GM13977 (cell line): Measurements from ENCODE around the gene XDH.

Experiments
- DNase-seq: peaks from one replicate; pipeline ENCODE4 v3.0.0; 2012; ENCODE audit warnings: low spot score
- CTCF ChIP-seq: IDR thresholded peaks from 2 replicates; pipeline ENCODE4 v1.5.1; 2012; ENCODE audit warnings: mild to moderate bottlenecking, control low read depth; ENCODE audit not compliant: insufficient read depth; ENCODE audit errors: extremely low read depth, missing control alignments
- in situ Hi-C: fragments of 300-500 bp; cut with MboI; formaldehyde crosslinking; loops from one replicate; pipeline ENCODE4 v1.12.0; 2022; ENCODE audit warnings: low sequenced_read_pairs, low pct_unique_long_range_greater_than_20kb, mixed read lengths, inconsistent platforms; ENCODE audit not compliant: unreplicated experiment

Gene XDH

GRCh38 chr2:31414601-31415241, at the start of gene XDH:
Gene XDH, minus strand, starts transcription at chr2:31414742. Its CDS starts 76 bp downstream, at chr2:31414666.
- no peak for DNase-seq
- TF ChIP-seq CTCF, result no peak
- in situ Hi-C loops, result no loop called here

GRCh38 chr2:31457651-31458050, 43.1 kb upstream of the XDH start:
- in situ Hi-C loops, result no loop called here
- DNase-seq, result no peak
- no peak for TF ChIP-seq CTCF

- no peak for DNase-seq
Measured at GRCh38 chr2:31446848-31447247, 32.3 kb upstream of the XDH start.

GRCh38 chr2:31442376-31442775, 27.8 kb upstream of the XDH start:
- DNase-seq, result no peak
- TF ChIP-seq CTCF, result no peak
- in situ Hi-C loops, result no loop called here

More at GRCh38 chr2:31446848-31447247, 32.3 kb upstream of the XDH start:
- no peak for TF ChIP-seq CTCF
- in situ Hi-C loops, result no loop called here

- TF ChIP-seq CTCF, result no peak
- in situ Hi-C loops, result no loop called here
- DNase-seq, result no peak
Measured at GRCh38 chr2:31440764-31441163, 26.2 kb upstream of the XDH start.

- in situ Hi-C loops, result no loop called here
- DNase-seq, result no peak
- TF ChIP-seq CTCF, result no peak
Measured at GRCh38 chr2:31434911-31435310, 20.4 kb upstream of the XDH start.

GRCh38 chr2:31433541-31433940, 19.0 kb upstream of the XDH start:
- in situ Hi-C loops, result no loop called here
- TF ChIP-seq CTCF, result no peak
- no peak for DNase-seq
